DND-41 (cell line): ENCODE data around the gene SPTY2D1.

Experiments
- ATAC-seq: fragments of 200-7000 bp; cut with Tn5 transposase; 3 replicates; pipeline ENCODE4 v1.9.1; 2021; ENCODE audit warnings: low read depth; ENCODE audit not compliant: insufficient read depth
- DNase-seq: peaks from one replicate; pipeline ENCODE4 v3.0.0-alpha.2; 2020
- H2AFZ ChIP-seq: 2 replicates; pipeline ENCODE4 v1.6.0; 2012; ENCODE audit warnings: low read depth, low read length
- H3K27ac ChIP-seq: 2 replicates; pipeline ENCODE4 v1.5.1; 2012; ENCODE audit warnings: low read length, inconsistent platforms
- H3K27me3 ChIP-seq: fragments of 200-600 bp; sonication (generic); 2 replicates; pipeline ENCODE4 v1.6.0; 2012; ENCODE audit warnings: low read length, mild to moderate bottlenecking, inconsistent platforms; ENCODE audit not compliant: insufficient read depth, poor library complexity
- H3K36me3 ChIP-seq: 2 replicates; pipeline ENCODE4 v1.5.1; 2012; ENCODE audit warnings: low read length, inconsistent platforms; ENCODE audit not compliant: insufficient read depth
- H3K4me1 ChIP-seq: 2 replicates; pipeline ENCODE4 v1.5.1; 2012; ENCODE audit warnings: mild to moderate bottlenecking, low read length; ENCODE audit not compliant: insufficient read depth
- H3K4me2 ChIP-seq: 2 replicates; pipeline ENCODE4 v1.6.0; 2012; ENCODE audit warnings: mild to moderate bottlenecking, moderate library complexity, low read length, inconsistent platforms; ENCODE audit not compliant: insufficient read depth
- H3K4me3 ChIP-seq, 2 experiments: fragments of 200-600 bp in 1 of 2; shearing (Covaris generic) in 1 of 2; 2 replicates each; pipeline ENCODE4 v1.5.1; 2012 to 2016; ENCODE audit warnings: inconsistent platforms in 2 of 2, low read length in 2 of 2, mild to moderate bottlenecking in 2 of 2, low read depth in 1 of 2, moderate library complexity in 1 of 2
- H3K79me2 ChIP-seq: 2 replicates; pipeline ENCODE4 v1.6.0; 2012; ENCODE audit warnings: low read length, inconsistent platforms; ENCODE audit not compliant: insufficient read depth
- H3K9ac ChIP-seq: 2 replicates; pipeline ENCODE4 v1.6.0; 2012; ENCODE audit warnings: low read depth, mild to moderate bottlenecking, inconsistent platforms, low read length, moderate library complexity
- H3K9me3 ChIP-seq: 2 replicates; pipeline ENCODE4 v1.5.1; 2012; ENCODE audit warnings: low read length, moderate library complexity, mild to moderate bottlenecking, inconsistent platforms; ENCODE audit not compliant: insufficient read depth, severe bottlenecking
- H4K20me1 ChIP-seq: 2 replicates; pipeline ENCODE4 v1.6.0; 2012; ENCODE audit warnings: low read length; ENCODE audit not compliant: insufficient read depth
- EZH2 ChIP-seq: IDR thresholded peaks from 3 replicates; pipeline ENCODE4 v1.6.1; 2012; ENCODE audit warnings: borderline replicate concordance, low read depth, mild to moderate bottlenecking, moderate library complexity, low read length, inconsistent platforms; ENCODE audit not compliant: severe bottlenecking
- TF ChIP-seq, protein P1 (sequence below): IDR thresholded peaks from 2 replicates; pipeline ENCODE4 v1.5.1; 2012; ENCODE audit warnings: borderline replicate concordance, low read length, moderate library complexity, mild to moderate bottlenecking; ENCODE audit not compliant: poor library complexity, severe bottlenecking; ENCODE audit errors: extremely low read depth

The SPTY2D1 gene

DNA sequence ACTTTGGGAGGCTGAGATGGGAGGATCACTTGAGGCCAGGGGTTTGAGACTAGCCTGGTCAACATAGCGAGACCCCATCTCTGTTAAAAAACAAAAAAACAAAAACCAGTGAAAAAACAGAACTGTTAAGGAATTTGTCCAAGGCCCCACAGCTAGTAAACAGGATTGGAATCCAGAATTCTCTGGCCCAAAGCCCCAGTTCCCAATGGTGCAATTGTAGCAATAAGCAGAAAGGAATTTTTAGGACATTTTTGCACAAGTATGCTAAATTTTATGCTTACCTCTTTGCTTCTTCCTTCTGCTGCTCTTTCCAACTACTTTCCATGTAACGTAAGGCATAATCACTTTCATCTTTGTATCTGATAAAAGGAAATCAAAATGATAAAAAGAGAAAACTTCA lies 22.9 kb downstream of the SPTY2D1 start:
- peaks cover 23% of the 10 kb centered on the region; the same call in 1 of the 2 replicates for H3K79me2 ChIP-seq
- H3K9ac ChIP-seq: no peak overlapping the region
- H3K4me3 ChIP-seq: no peak overlapping the region
- H3K9me3 ChIP-seq: no peaks in the 10 kb centered on the region
- no peak overlapping the region for H3K27ac ChIP-seq
- H3K27me3 ChIP-seq: no peaks in the 10 kb centered on the region
- H3K36me3 ChIP-seq: peaks cover 73% of the 10 kb centered on the region
- H2AFZ ChIP-seq: no peak overlapping the region
- ATAC-seq (no peak), DNase-seq (no peak)
- peaks cover 12% of the 10 kb centered on the region; the same call in 1 of the 2 replicates for H4K20me1 ChIP-seq
- no peak for TF ChIP-seq EZH2
- TF ChIP-seq, protein P1, sequence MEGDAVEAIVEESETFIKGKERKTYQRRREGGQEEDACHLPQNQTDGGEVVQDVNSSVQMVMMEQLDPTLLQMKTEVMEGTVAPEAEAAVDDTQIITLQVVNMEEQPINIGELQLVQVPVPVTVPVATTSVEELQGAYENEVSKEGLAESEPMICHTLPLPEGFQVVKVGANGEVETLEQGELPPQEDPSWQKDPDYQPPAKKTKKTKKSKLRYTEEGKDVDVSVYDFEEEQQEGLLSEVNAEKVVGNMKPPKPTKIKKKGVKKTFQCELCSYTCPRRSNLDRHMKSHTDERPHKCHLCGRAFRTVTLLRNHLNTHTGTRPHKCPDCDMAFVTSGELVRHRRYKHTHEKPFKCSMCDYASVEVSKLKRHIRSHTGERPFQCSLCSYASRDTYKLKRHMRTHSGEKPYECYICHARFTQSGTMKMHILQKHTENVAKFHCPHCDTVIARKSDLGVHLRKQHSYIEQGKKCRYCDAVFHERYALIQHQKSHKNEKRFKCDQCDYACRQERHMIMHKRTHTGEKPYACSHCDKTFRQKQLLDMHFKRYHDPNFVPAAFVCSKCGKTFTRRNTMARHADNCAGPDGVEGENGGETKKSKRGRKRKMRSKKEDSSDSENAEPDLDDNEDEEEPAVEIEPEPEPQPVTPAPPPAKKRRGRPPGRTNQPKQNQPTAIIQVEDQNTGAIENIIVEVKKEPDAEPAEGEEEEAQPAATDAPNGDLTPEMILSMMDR: no peak
- H3K4me2 ChIP-seq: no peak overlapping the region
- H3K4me1 ChIP-seq: no peaks in the 10 kb centered on the region

DNA sequence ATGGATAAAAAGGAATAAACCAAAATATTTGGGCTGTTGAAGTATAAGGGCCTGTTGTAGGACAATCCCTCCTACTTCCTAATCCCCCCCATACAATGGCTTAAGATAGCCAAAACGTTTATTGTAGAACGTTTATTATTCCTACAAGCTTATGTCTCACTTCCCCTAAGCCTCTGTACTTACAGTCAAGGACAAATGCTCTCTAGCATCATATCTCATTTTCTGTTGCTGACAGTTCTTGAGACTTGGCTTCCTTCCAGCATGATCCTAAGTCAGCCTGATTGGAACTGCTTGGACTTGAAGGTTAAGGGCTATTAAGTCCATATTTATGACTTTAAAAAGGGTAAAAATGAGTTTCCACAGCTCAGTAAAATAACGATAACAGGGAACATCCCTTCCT lies 25.8 kb downstream of the SPTY2D1 start:
- Histone ChIP-seq H3K4me3 (no peak overlapping the region), H3K4me2 (no peak overlapping the region), H2AFZ (no peak overlapping the region), H3K4me1 (no peaks in the 10 kb centered on the region), H3K27me3 (no peaks in the 10 kb centered on the region), H3K9me3 (no peaks in the 10 kb centered on the region), H3K36me3 (peaks cover 49% of the 10 kb centered on the region), H4K20me1 (no peaks in the 10 kb centered on the region), H3K79me2 (0 out of 2 replicates have a peak, but pooled peaks cover 2% of the 10 kb centered on the region), H3K9ac (no peak overlapping the region), H3K27ac (no peak overlapping the region)
- no peak for TF ChIP-seq EZH2
- TF ChIP-seq, protein P1: no peak
- ATAC-seq: no peak
- no peak for DNase-seq

DNA sequence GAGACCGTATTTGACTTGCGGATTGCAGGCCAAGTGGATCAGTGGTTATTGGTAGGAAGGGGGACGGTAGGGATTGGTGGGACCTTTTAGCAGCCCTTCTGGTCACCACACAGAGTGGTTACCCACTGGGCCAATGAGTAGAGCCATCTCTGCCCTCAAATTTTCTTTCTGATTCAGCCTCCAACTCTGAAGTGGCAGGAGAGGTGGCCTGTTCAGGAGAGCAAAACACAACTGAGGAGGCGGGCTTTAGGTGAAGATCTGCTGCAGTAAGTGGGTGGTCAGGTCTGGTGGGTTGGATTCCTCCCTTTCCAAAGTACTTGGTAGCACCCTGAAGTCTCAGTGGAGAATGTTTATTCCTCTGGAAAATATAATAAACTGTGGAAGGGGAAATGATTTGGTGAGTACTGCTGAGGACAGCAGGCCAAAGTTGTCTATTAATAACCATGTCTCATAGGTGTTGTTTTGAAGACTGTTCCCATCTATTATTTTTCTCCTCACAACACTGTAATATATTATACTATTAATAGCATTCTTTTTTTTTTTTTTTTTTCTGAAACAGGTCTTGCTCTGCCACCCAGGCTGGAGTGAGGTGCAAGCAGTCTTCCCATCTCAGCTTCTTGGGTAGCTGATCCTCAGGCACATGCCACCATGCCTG lies 33.1 kb downstream of the SPTY2D1 start:
- ATAC-seq: no peak
- no peak for DNase-seq
- Histone ChIP-seq H2AFZ (no peak overlapping the region), H3K27ac (no peak overlapping the region), H4K20me1 (no peaks in the 10 kb centered on the region), H3K4me1 (no peaks in the 10 kb centered on the region), H3K9me3 (no peaks in the 10 kb centered on the region), H3K79me2 (no peaks in the 10 kb centered on the region), H3K4me2 (no peak overlapping the region), H3K27me3 (no peaks in the 10 kb centered on the region), H3K36me3 (0 out of 2 replicates have a peak, but pooled peaks cover 3% of the 10 kb centered on the region), H3K4me3 (no peak overlapping the region), H3K9ac (no peak overlapping the region)
- TF ChIP-seq, protein P1: no peak
- no peak for TF ChIP-seq EZH2
